ENCODE results near the gene C1orf122.

Gene C1orf122

GRCh38 chr1:37792943-37793686, 14.5 kb upstream of the C1orf122 start:
- H3K27me3 Mint-ChIP-seq = peaks cover 53% of the 10 kb centered on the region

GRCh38 chr1:37793773-37794371, 13.7 kb upstream of the C1orf122 start, which contains the start of gene MANEAL:
MANEAL (plus strand) TSS chr1:37793847; CDS start chr1:37794183, 336 bp downstream.
- peak within 1 kb of the TSS; percentile 72 for H3K4me3 Mint-ChIP-seq
- peak; percentile 61 for DNase-seq
- H3K27ac Mint-ChIP-seq = no peak within 1 kb of the TSS
- H3K36me3 Mint-ChIP-seq (ENCODE audit: low read depth) = peaks cover 5% of the 10 kb centered on the region
- H3K9me3 Mint-ChIP-seq = no peaks in the 10 kb centered on the region
- H3K4me1 Mint-ChIP-seq (ENCODE audit: low read depth) = peaks cover 26% of the 10 kb centered on the region
- peaks cover 47% of the 10 kb centered on the region for H3K27me3 Mint-ChIP-seq

More at GRCh38 chr1:37792943-37793686, 14.5 kb upstream of the C1orf122 start:
- no peak overlapping the region for H3K27ac Mint-ChIP-seq
- H3K4me1 Mint-ChIP-seq (ENCODE audit: low read depth) = peaks cover 26% of the 10 kb centered on the region
- peaks cover 1% of the 10 kb centered on the region for H3K36me3 Mint-ChIP-seq (ENCODE audit: low read depth)
- H3K9me3 Mint-ChIP-seq = no peaks in the 10 kb centered on the region
- peak overlapping the region; percentile 35 for H3K4me3 Mint-ChIP-seq
- DNase-seq = no peak

GRCh38 chr1:37794372-37795339, 12.9 kb upstream of the C1orf122 start:
- Mint-ChIP-seq H3K4me1 (ENCODE audit: low read depth) (peaks cover 26% of the 10 kb centered on the region), H3K27ac (no peak overlapping the region), H3K36me3 (ENCODE audit: low read depth) (peaks cover 13% of the 10 kb centered on the region), H3K9me3 (no peaks in the 10 kb centered on the region), H3K27me3 (peaks cover 47% of the 10 kb centered on the region), H3K4me3 (peak overlapping the region; percentile 72)
- DNase-seq = no peak

- Mint-ChIP-seq H3K27ac (no peak overlapping the region), H3K4me3 (peak overlapping the region; percentile 72)
- peak; percentile 67 for DNase-seq
Measured at GRCh38 chr1:37795340-37796125, 12.1 kb upstream of the C1orf122 start.

GRCh38 chr1:37797750-37798345, 9.7 kb upstream of the C1orf122 start:
- Mint-ChIP-seq H3K4me3 (no peak overlapping the region), H3K27me3 (peaks cover 17% of the 10 kb centered on the region), H3K9me3 (no peaks in the 10 kb centered on the region), H3K36me3 (ENCODE audit: low read depth) (peaks cover 38% of the 10 kb centered on the region), H3K27ac (no peak overlapping the region), H3K4me1 (ENCODE audit: low read depth) (peaks cover 26% of the 10 kb centered on the region)
- no peak for DNase-seq

More at GRCh38 chr1:37795340-37796125, 12.1 kb upstream of the C1orf122 start:
- H3K27me3 Mint-ChIP-seq = peaks cover 40% of the 10 kb centered on the region
- H3K36me3 Mint-ChIP-seq (ENCODE audit: low read depth) = peaks cover 22% of the 10 kb centered on the region
- no peaks in the 10 kb centered on the region for H3K9me3 Mint-ChIP-seq
- H3K4me1 Mint-ChIP-seq (ENCODE audit: low read depth) = peaks cover 26% of the 10 kb centered on the region

GRCh38 chr1:37802439-37802838, 5.2 kb upstream of the C1orf122 start:
- Mint-ChIP-seq H3K4me3 (no peak overlapping the region), H3K27ac (no peak overlapping the region), H3K36me3 (ENCODE audit: low read depth) (peaks cover 83% of the 10 kb centered on the region)

GRCh38 chr1:37807220-37807554, 403 bp upstream of the C1orf122 start:
- Mint-ChIP-seq H3K36me3 (ENCODE audit: low read depth) (peaks cover 86% of the 10 kb centered on the region), H3K9me3 (no peaks in the 10 kb centered on the region), H3K4me3 (peak overlapping the region; percentile 92), H3K27ac (peak overlapping the region; percentile 92), H3K4me1 (ENCODE audit: low read depth) (peaks cover 49% of the 10 kb centered on the region), H3K27me3 (no peaks in the 10 kb centered on the region)
- DNase-seq = no peak

More at GRCh38 chr1:37802439-37802838, 5.2 kb upstream of the C1orf122 start:
- no peak for DNase-seq
- Mint-ChIP-seq H3K9me3 (no peaks in the 10 kb centered on the region), H3K4me1 (ENCODE audit: low read depth) (peaks cover 21% of the 10 kb centered on the region), H3K27me3 (no peaks in the 10 kb centered on the region)

GRCh38 chr1:37808369-37809319, 1.1 kb downstream of the C1orf122 start:
- Mint-ChIP-seq H3K36me3 (ENCODE audit: low read depth) (peaks cover 83% of the 10 kb centered on the region), H3K4me3 (peak overlapping the region; percentile 90), H3K27ac (peak overlapping the region; percentile 95), H3K4me1 (ENCODE audit: low read depth) (peaks cover 49% of the 10 kb centered on the region), H3K27me3 (no peaks in the 10 kb centered on the region), H3K9me3 (no peaks in the 10 kb centered on the region)
- no peak for DNase-seq

- Mint-ChIP-seq H3K4me1 (ENCODE audit: low read depth) (peaks cover 46% of the 10 kb centered on the region), H3K27ac (peak overlapping the region; percentile 50), H3K4me3 (peak overlapping the region; percentile 39), H3K36me3 (ENCODE audit: low read depth) (peaks cover 83% of the 10 kb centered on the region), H3K9me3 (no peaks in the 10 kb centered on the region), H3K27me3 (no peaks in the 10 kb centered on the region)
- no peak for DNase-seq
Measured at GRCh38 chr1:37809942-37810341, 2.4 kb downstream of the C1orf122 start.

- Mint-ChIP-seq H3K27me3 (no peaks in the 10 kb centered on the region), H3K4me3 (no peak overlapping the region), H3K4me1 (ENCODE audit: low read depth) (peaks cover 36% of the 10 kb centered on the region), H3K9me3 (no peaks in the 10 kb centered on the region), H3K36me3 (ENCODE audit: low read depth) (peaks cover 83% of the 10 kb centered on the region), H3K27ac (peak overlapping the region; percentile 31)
- peak; percentile 71 for DNase-seq
Measured at GRCh38 chr1:37811027-37811655, 3.6 kb downstream of the C1orf122 start.

- Mint-ChIP-seq H3K9me3 (no peaks in the 10 kb centered on the region), H3K27ac (no peak overlapping the region), H3K4me3 (no peak overlapping the region), H3K4me1 (ENCODE audit: low read depth) (peaks cover 28% of the 10 kb centered on the region), H3K27me3 (no peaks in the 10 kb centered on the region), H3K36me3 (ENCODE audit: low read depth) (peaks cover 89% of the 10 kb centered on the region)
- no peak for DNase-seq
Measured at GRCh38 chr1:37813529-37814145, 6.0 kb downstream of the C1orf122 start.

- peaks cover 89% of the 10 kb centered on the region for H3K36me3 Mint-ChIP-seq (ENCODE audit: low read depth)
- DNase-seq = no peak
- H3K27me3 Mint-ChIP-seq = no peaks in the 10 kb centered on the region
- peaks cover 22% of the 10 kb centered on the region for H3K4me1 Mint-ChIP-seq (ENCODE audit: low read depth)
- no peak overlapping the region for H3K4me3 Mint-ChIP-seq
- H3K9me3 Mint-ChIP-seq = no peaks in the 10 kb centered on the region
- H3K27ac Mint-ChIP-seq = no peak overlapping the region
Measured at GRCh38 chr1:37814252-37814651, 6.7 kb downstream of the C1orf122 start.

Data from activated T-cell treated with anti-CD3 and anti-CD28 coated beads, Interleukin-2, amount 50 U/mL, for 24 hours (primary cell).